ENCODE results near the gene TGM5.

DNA sequence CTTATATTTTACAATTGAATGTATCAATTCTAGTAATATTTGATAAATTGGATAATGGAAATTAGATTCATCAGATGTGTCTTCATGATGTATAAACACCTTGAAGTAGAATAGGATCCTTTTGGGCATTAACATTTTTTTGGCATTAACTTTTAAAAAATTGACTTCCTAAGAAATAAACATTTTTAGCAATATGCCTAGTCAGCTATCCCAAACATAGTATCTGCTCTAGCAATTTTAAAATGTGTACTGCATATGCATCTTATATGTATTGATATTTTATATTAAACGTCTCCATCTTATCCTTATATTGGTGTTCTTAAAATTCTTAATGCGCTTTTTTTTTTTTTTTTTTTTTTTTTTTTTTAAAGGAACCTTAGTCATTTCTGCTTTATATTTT is 73.0 kb downstream of the TGM5 start:
- TF ChIP-seq, protein P1, sequence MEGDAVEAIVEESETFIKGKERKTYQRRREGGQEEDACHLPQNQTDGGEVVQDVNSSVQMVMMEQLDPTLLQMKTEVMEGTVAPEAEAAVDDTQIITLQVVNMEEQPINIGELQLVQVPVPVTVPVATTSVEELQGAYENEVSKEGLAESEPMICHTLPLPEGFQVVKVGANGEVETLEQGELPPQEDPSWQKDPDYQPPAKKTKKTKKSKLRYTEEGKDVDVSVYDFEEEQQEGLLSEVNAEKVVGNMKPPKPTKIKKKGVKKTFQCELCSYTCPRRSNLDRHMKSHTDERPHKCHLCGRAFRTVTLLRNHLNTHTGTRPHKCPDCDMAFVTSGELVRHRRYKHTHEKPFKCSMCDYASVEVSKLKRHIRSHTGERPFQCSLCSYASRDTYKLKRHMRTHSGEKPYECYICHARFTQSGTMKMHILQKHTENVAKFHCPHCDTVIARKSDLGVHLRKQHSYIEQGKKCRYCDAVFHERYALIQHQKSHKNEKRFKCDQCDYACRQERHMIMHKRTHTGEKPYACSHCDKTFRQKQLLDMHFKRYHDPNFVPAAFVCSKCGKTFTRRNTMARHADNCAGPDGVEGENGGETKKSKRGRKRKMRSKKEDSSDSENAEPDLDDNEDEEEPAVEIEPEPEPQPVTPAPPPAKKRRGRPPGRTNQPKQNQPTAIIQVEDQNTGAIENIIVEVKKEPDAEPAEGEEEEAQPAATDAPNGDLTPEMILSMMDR (IDR thresholded peaks at IDR 0.05), result no peak
- no peak for TF ChIP-seq POLR2A (IDR thresholded peaks at IDR 0.05; ENCODE audit: low read length)
- no peak for TF ChIP-seq BHLHE40 (IDR thresholded peaks at IDR 0.05; ENCODE audit: low read depth, low read length)
- TF ChIP-seq ZNF302 (CRISPR knock-in tag; IDR thresholded peaks at IDR 0.05), result no peak
- TF ChIP-seq GATA3 (IDR thresholded peaks at IDR 0.05; ENCODE audit: borderline replicate concordance), result no peak
- TF ChIP-seq, protein P2, sequence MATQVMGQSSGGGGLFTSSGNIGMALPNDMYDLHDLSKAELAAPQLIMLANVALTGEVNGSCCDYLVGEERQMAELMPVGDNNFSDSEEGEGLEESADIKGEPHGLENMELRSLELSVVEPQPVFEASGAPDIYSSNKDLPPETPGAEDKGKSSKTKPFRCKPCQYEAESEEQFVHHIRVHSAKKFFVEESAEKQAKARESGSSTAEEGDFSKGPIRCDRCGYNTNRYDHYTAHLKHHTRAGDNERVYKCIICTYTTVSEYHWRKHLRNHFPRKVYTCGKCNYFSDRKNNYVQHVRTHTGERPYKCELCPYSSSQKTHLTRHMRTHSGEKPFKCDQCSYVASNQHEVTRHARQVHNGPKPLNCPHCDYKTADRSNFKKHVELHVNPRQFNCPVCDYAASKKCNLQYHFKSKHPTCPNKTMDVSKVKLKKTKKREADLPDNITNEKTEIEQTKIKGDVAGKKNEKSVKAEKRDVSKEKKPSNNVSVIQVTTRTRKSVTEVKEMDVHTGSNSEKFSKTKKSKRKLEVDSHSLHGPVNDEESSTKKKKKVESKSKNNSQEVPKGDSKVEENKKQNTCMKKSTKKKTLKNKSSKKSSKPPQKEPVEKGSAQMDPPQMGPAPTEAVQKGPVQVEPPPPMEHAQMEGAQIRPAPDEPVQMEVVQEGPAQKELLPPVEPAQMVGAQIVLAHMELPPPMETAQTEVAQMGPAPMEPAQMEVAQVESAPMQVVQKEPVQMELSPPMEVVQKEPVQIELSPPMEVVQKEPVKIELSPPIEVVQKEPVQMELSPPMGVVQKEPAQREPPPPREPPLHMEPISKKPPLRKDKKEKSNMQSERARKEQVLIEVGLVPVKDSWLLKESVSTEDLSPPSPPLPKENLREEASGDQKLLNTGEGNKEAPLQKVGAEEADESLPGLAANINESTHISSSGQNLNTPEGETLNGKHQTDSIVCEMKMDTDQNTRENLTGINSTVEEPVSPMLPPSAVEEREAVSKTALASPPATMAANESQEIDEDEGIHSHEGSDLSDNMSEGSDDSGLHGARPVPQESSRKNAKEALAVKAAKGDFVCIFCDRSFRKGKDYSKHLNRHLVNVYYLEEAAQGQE (IDR thresholded peaks at IDR 0.05), result no peak
- no peak for TF ChIP-seq EP300 (IDR thresholded peaks at IDR 0.05)
- TF ChIP-seq CHD4 (IDR thresholded peaks at IDR 0.05; ENCODE audit: borderline replicate concordance), result no peak

All from A549 (cell line).